ENCODE results near the gene MTHFSD. TPM values are rescaled to one million over a fixed set of nuclear protein-coding genes. Genes with fewer than 3 reads are reported as not detected.

MTHFSD gene
- total and polyA plus RNA-seq, 10 of the 15 experiments (the other 5 are each of a cell fraction or from before 2014, with no cell fraction given): 2.2 to 24.5 (median 18.1) TPM

DNA sequence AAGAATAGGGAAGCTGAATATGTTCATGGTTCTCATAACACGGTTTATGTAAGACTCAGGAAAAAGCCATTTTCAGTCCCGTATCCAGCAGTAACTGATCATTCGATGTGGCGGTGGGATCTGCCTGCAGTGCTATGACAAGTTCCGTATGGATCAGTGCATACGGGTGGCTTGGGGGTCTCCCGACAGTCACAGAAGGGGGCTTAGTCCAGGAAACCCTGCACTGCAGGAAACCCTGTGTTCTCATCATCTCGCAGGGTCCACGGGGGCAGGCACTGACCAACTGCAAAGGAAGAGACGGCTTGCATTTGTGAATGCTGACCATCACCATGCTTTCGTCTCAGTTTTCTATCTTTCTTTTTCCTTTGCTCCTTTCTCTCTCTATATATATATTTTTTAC, 7.7 kb downstream of the MTHFSD start (continued):
- TF ChIP-seq, protein P1, sequence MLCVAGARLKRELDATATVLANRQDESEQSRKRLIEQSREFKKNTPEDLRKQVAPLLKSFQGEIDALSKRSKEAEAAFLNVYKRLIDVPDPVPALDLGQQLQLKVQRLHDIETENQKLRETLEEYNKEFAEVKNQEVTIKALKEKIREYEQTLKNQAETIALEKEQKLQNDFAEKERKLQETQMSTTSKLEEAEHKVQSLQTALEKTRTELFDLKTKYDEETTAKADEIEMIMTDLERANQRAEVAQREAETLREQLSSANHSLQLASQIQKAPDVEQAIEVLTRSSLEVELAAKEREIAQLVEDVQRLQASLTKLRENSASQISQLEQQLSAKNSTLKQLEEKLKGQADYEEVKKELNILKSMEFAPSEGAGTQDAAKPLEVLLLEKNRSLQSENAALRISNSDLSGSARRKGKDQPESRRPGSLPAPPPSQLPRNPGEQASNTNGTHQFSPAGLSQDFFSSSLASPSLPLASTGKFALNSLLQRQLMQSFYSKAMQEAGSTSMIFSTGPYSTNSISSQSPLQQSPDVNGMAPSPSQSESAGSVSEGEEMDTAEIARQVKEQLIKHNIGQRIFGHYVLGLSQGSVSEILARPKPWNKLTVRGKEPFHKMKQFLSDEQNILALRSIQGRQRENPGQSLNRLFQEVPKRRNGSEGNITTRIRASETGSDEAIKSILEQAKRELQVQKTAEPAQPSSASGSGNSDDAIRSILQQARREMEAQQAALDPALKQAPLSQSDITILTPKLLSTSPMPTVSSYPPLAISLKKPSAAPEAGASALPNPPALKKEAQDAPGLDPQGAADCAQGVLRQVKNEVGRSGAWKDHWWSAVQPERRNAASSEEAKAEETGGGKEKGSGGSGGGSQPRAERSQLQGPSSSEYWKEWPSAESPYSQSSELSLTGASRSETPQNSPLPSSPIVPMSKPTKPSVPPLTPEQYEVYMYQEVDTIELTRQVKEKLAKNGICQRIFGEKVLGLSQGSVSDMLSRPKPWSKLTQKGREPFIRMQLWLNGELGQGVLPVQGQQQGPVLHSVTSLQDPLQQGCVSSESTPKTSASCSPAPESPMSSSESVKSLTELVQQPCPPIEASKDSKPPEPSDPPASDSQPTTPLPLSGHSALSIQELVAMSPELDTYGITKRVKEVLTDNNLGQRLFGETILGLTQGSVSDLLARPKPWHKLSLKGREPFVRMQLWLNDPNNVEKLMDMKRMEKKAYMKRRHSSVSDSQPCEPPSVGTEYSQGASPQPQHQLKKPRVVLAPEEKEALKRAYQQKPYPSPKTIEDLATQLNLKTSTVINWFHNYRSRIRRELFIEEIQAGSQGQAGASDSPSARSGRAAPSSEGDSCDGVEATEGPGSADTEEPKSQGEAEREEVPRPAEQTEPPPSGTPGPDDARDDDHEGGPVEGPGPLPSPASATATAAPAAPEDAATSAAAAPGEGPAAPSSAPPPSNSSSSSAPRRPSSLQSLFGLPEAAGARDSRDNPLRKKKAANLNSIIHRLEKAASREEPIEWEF (IDR thresholded peaks at IDR 0.05; ENCODE audit: insufficient replicate concordance, low read depth, low read length): no peak
- no peak for TF ChIP-seq BCL11A (IDR thresholded peaks at IDR 0.05; ENCODE audit: low read depth, low read length)

DNA sequence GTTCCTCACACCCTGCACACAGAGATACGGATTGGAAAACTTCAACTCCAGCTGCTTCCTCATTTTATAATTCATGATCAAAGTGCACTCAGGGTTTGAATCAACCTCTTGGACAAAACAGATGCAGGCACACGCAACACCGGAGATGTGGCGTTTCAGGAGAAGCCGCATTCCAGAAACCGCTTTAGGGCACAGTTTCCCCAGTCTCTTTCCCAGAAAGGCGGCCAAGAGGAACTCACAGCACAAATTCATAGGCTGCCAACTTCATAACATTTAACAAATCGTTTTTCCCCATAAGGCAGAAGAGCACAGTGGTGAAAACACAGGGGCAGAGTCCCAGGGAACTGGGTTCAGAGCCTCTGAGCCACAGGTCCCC, 8.4 kb downstream of the MTHFSD start:
- H3K4me3 ChIP-seq: no peak overlapping the region
- no TSS peak for BruUV-seq (replicated peaks)
- TF ChIP-seq, protein P2, sequence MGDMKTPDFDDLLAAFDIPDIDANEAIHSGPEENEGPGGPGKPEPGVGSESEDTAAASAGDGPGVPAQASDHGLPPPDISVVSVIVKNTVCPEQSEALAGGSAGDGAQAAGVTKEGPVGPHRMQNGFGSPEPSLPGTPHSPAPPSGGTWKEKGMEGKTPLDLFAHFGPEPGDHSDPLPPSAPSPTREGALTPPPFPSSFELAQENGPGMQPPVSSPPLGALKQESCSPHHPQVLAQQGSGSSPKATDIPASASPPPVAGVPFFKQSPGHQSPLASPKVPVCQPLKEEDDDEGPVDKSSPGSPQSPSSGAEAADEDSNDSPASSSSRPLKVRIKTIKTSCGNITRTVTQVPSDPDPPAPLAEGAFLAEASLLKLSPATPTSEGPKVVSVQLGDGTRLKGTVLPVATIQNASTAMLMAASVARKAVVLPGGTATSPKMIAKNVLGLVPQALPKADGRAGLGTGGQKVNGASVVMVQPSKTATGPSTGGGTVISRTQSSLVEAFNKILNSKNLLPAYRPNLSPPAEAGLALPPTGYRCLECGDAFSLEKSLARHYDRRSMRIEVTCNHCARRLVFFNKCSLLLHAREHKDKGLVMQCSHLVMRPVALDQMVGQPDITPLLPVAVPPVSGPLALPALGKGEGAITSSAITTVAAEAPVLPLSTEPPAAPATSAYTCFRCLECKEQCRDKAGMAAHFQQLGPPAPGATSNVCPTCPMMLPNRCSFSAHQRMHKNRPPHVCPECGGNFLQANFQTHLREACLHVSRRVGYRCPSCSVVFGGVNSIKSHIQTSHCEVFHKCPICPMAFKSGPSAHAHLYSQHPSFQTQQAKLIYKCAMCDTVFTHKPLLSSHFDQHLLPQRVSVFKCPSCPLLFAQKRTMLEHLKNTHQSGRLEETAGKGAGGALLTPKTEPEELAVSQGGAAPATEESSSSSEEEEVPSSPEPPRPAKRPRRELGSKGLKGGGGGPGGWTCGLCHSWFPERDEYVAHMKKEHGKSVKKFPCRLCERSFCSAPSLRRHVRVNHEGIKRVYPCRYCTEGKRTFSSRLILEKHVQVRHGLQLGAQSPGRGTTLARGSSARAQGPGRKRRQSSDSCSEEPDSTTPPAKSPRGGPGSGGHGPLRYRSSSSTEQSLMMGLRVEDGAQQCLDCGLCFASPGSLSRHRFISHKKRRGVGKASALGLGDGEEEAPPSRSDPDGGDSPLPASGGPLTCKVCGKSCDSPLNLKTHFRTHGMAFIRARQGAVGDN (IDR thresholded peaks at IDR 0.05): no peak
- TF ChIP-seq, protein P3, sequence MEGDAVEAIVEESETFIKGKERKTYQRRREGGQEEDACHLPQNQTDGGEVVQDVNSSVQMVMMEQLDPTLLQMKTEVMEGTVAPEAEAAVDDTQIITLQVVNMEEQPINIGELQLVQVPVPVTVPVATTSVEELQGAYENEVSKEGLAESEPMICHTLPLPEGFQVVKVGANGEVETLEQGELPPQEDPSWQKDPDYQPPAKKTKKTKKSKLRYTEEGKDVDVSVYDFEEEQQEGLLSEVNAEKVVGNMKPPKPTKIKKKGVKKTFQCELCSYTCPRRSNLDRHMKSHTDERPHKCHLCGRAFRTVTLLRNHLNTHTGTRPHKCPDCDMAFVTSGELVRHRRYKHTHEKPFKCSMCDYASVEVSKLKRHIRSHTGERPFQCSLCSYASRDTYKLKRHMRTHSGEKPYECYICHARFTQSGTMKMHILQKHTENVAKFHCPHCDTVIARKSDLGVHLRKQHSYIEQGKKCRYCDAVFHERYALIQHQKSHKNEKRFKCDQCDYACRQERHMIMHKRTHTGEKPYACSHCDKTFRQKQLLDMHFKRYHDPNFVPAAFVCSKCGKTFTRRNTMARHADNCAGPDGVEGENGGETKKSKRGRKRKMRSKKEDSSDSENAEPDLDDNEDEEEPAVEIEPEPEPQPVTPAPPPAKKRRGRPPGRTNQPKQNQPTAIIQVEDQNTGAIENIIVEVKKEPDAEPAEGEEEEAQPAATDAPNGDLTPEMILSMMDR (IDR thresholded peaks at IDR 0.05 in 2 of 3, conservative IDR thresholded peaks at IDR 0.05 in 1 of 3; ENCODE audit: control insufficient read depth in 2 of 3, extremely low read depth in 1 of 3, insufficient read depth in 1 of 3, low read depth in 3 of 3, low read length in 3 of 3): no peak
- TF ChIP-seq SP1 (IDR thresholded peaks at IDR 0.05; ENCODE audit: low read depth, low read length): no peak
- TF ChIP-seq MTA3 (IDR thresholded peaks at IDR 0.05; ENCODE audit: borderline replicate concordance, low read length): no peak
- TF ChIP-seq BCL11A (IDR thresholded peaks at IDR 0.05; ENCODE audit: low read depth, low read length): no peak
- TF ChIP-seq JUNB (IDR thresholded peaks at IDR 0.05): no peak
- TF ChIP-seq ZNF207 (IDR thresholded peaks at IDR 0.05; ENCODE audit: borderline replicate concordance): no peak
- no peak for TF ChIP-seq RBBP5 (conservative IDR thresholded peaks at IDR 0.05)
- no peak for TF ChIP-seq HDGF (IDR thresholded peaks at IDR 0.05)
- TF ChIP-seq ZNF24 (IDR thresholded peaks at IDR 0.05): no peak
- TF ChIP-seq, protein P4, sequence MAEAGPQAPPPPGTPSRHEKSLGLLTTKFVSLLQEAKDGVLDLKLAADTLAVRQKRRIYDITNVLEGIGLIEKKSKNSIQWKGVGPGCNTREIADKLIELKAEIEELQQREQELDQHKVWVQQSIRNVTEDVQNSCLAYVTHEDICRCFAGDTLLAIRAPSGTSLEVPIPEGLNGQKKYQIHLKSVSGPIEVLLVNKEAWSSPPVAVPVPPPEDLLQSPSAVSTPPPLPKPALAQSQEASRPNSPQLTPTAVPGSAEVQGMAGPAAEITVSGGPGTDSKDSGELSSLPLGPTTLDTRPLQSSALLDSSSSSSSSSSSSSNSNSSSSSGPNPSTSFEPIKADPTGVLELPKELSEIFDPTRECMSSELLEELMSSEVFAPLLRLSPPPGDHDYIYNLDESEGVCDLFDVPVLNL (IDR thresholded peaks at IDR 0.05; ENCODE audit: low read depth, low read length): no peak

More for the DNA sequence above, 8.4 kb downstream of the MTHFSD start:
- no peak overlapping the region for H3K4me2 ChIP-seq (ENCODE audit: control insufficient read depth, insufficient read depth)
- ChIA-PET POLR2A (no interaction called here), CTCF (no interaction called here), SMC1A (ENCODE audit: uncharacterized antibody, unreplicated experiment) (no interaction called here), RAD21 (ENCODE audit: unreplicated experiment) (no interaction called here)
- no peaks in the 10 kb centered on the region for H3K4me1 ChIP-seq (ENCODE audit: control insufficient read depth, insufficient read depth, low read length)
- FAIRE-seq (no peak), ATAC-seq (no peak), DNase-seq (ENCODE audit: low read depth, low spot score) (no peak)
- no peaks in the 10 kb centered on the region for H3K9me3 ChIP-seq (replicated peaks; ENCODE audit: control insufficient read depth, insufficient read depth, low read length)
- H3K27ac ChIP-seq (ENCODE audit: control insufficient read depth, insufficient read depth): no peak overlapping the region
- no peaks in the 10 kb centered on the region for H4K20me1 ChIP-seq (ENCODE audit: control insufficient read depth, insufficient read depth)
- intact Hi-C loops (cut with micrococcal nuclease; ENCODE audit: unreplicated experiment): no loop called here
- in situ Hi-C loops (cut with MboI): no loop called here
- no peak overlapping the region for H3K9ac ChIP-seq (ENCODE audit: control insufficient read depth, insufficient read depth, low read length)
- H3K36me3 ChIP-seq (ENCODE audit: control insufficient read depth in 2 of 2, insufficient read depth in 2 of 2, low read length in 1 of 2): peaks cover 2 to 12% of the 10 kb centered on the region in 2 experiments
- no peaks in the 10 kb centered on the region for H3K79me2 ChIP-seq (ENCODE audit: control insufficient read depth, insufficient read depth, low read length)
- WGBS (ENCODE audit: insufficient coverage, insufficient replicate concordance, low lambda C conversion rate, missing lambda C conversion rate): 86% methylated on average over 8 of the region's 8 CpGs
- no peaks in the 10 kb centered on the region for H3K27me3 ChIP-seq (replicated peaks in 1 of 2; ENCODE audit: control insufficient read depth in 2 of 2, insufficient read depth in 2 of 2, low read length in 1 of 2)
- no peak overlapping the region for H2AFZ ChIP-seq (ENCODE audit: control insufficient read depth, low read depth, low read length)

Data from GM12878 (cell line).